GM15510 (cell line): Measurements from ENCODE around the gene RAPGEF2.

Experiments used
- POLR2A ChIP-seq: IDR thresholded peaks from 3 replicates; pipeline ENCODE4 v1.6.1; 2011; ENCODE audit warnings: borderline replicate concordance; ENCODE audit not compliant: insufficient read length; ENCODE audit errors: extremely low read depth

RAPGEF2 gene

GRCh38 chr4:159102622-159103383 is at the start of gene RAPGEF2:
Gene RAPGEF2 (plus strand): TSS chr4:159103079. CDS start chr4:159104163, 1,084 bp downstream.
- TF ChIP-seq POLR2A: peak; percentile 72

- no peak for TF ChIP-seq POLR2A
These were observed 47.0 kb upstream of the RAPGEF2 start for GRCh38 chr4:159055833-159056232.

GRCh38 chr4:159060161-159060560 is 42.7 kb upstream of the RAPGEF2 start:
- TF ChIP-seq POLR2A: no peak

- no peak for TF ChIP-seq POLR2A
These were observed 40.5 kb upstream of the RAPGEF2 start for GRCh38 chr4:159062381-159062780.

- no peak for TF ChIP-seq POLR2A
These were observed 37.2 kb upstream of the RAPGEF2 start for GRCh38 chr4:159065513-159066240.

- TF ChIP-seq POLR2A: no peak
These were observed 33.0 kb upstream of the RAPGEF2 start for GRCh38 chr4:159069922-159070321.

GRCh38 chr4:159070742-159071141 is 32.1 kb upstream of the RAPGEF2 start:
- TF ChIP-seq POLR2A: no peak

- TF ChIP-seq POLR2A: no peak
These were observed 31.5 kb upstream of the RAPGEF2 start for GRCh38 chr4:159071178-159071968.

GRCh38 chr4:159071969-159072765 is 30.7 kb upstream of the RAPGEF2 start:
- TF ChIP-seq POLR2A: no peak

GRCh38 chr4:159075531-159075932 is 27.3 kb upstream of the RAPGEF2 start:
- no peak for TF ChIP-seq POLR2A

- TF ChIP-seq POLR2A: no peak
These were observed 25.0 kb upstream of the RAPGEF2 start for GRCh38 chr4:159077702-159078495.

- TF ChIP-seq POLR2A: no peak
These were observed 23.8 kb upstream of the RAPGEF2 start for GRCh38 chr4:159079074-159079473.

GRCh38 chr4:159086606-159087005 is 16.3 kb upstream of the RAPGEF2 start:
- no peak for TF ChIP-seq POLR2A
